Measurements from ENCODE around the gene POLR3A.

The POLR3A gene

GRCh38 chr10:77940627-77941026, 88.7 kb downstream of the POLR3A start:
- DNase-seq, result no peak

- no peak for DNase-seq
Observed at GRCh38 chr10:77940225-77940624, 89.1 kb downstream of the POLR3A start.

- no peak for DNase-seq
Observed at GRCh38 chr10:77939561-77940001, 89.7 kb downstream of the POLR3A start.

- no peak for DNase-seq
Observed at GRCh38 chr10:77936697-77937567, 92.4 kb downstream of the POLR3A start.

GRCh38 chr10:77932016-77932715, 97.1 kb downstream of the POLR3A start:
- DNase-seq, result no peak

- DNase-seq, result no peak
Observed at GRCh38 chr10:77927402-77928246, 101.7 kb downstream of the POLR3A start.

- DNase-seq, result peak; percentile 3 to 19
Observed at GRCh38 chr10:77926566-77927401, 102.5 kb downstream of the POLR3A start, which contains the start of gene DLG5. Gene DLG5, minus strand, starts transcription at chr10:77926755. Its CDS starts 235 bp downstream, at chr10:77926520.

GRCh38 chr10:77925795-77926565, 103.3 kb downstream of the POLR3A start:
- peak in 1 of 2 experiments; percentile 7 for DNase-seq

GRCh38 chr10:77925410-77925794, 103.9 kb downstream of the POLR3A start:
- DNase-seq, result no peak

GRCh38 chr10:77922566-77923179, 106.6 kb downstream of the POLR3A start:
- no peak for DNase-seq

- no peak for DNase-seq
Observed at GRCh38 chr10:77922055-77922454, 107.3 kb downstream of the POLR3A start.

- no peak for DNase-seq
Observed at GRCh38 chr10:77921395-77921794, 107.9 kb downstream of the POLR3A start.

- no peak for DNase-seq
Observed at GRCh38 chr10:77920495-77920894, 108.8 kb downstream of the POLR3A start.

GRCh38 chr10:77919713-77920108, 109.6 kb downstream of the POLR3A start:
- no peak for DNase-seq
